HepG2 (cell line): ENCODE measurements around the gene TTLL4. TPM values are rescaled to one million over a fixed set of nuclear protein-coding genes. Genes with fewer than 3 reads are reported as not detected.

Experiments used
- CBX2 ChIP-seq, 2 experiments: fragments of 200-600 bp in 1 of 2; sonication (generic); formaldehyde crosslinking in 1 of 2; IDR thresholded peaks; 2 replicates each; pipeline versions ENCODE4 v1.7.0 to v1.8.1; 2018 to 2022; ENCODE audit warnings: low read depth in 2 of 2, low read length in 1 of 2, mild to moderate bottlenecking in 1 of 2, missing genetic modification reagents in 1 of 2
- CBX5 ChIP-seq: sonication (generic); formaldehyde crosslinking; IDR thresholded peaks from 2 replicates; pipeline ENCODE4 v1.4.0; 2020; ENCODE audit warnings: missing genetic modification reagents, borderline replicate concordance
- CEBPG ChIP-seq: IDR thresholded peaks from 2 replicates; pipeline ENCODE4 v1.6.1; 2016
- MAFG ChIP-seq: sonication (generic); formaldehyde crosslinking; IDR thresholded peaks from 2 replicates; pipeline ENCODE4 v1.5.1; 2020; ENCODE audit warnings: mild to moderate bottlenecking, missing genetic modification reagents
- NFE2 ChIP-seq: sonication (generic); formaldehyde crosslinking; IDR thresholded peaks from 2 replicates; pipeline ENCODE4 v1.4.0; 2020; ENCODE audit warnings: missing genetic modification reagents
- NPAS2 ChIP-seq: sonication (generic); formaldehyde crosslinking; IDR thresholded peaks from 2 replicates; pipeline ENCODE4 v1.8.0; 2022; ENCODE audit warnings: mild to moderate bottlenecking, missing genetic modification reagents, borderline replicate concordance
- RAD21 ChIP-seq: fragments of 450-650 bp; formaldehyde crosslinking; IDR thresholded peaks from 2 replicates; pipeline ENCODE4 v1.5.0; 2020; ENCODE audit warnings: mild to moderate bottlenecking
- THAP11 ChIP-seq: IDR thresholded peaks from 2 replicates; pipeline ENCODE4 v1.6.1; 2016; ENCODE audit warnings: missing biosample characterization, missing genetic modification reagents
- ZBTB20 ChIP-seq: sonication (generic); formaldehyde crosslinking; IDR thresholded peaks from 2 replicates; pipeline ENCODE4 v1.8.1; 2023; ENCODE audit warnings: missing genetic modification reagents, low read depth, mild to moderate bottlenecking, borderline replicate concordance
- ZNF317 ChIP-seq: sonication (generic); formaldehyde crosslinking; IDR thresholded peaks from 2 replicates; pipeline ENCODE4 v1.5.0; 2020; ENCODE audit warnings: mild to moderate bottlenecking, missing genetic modification reagents
- ZNF33B ChIP-seq: sonication (generic); formaldehyde crosslinking; IDR thresholded peaks from 2 replicates; pipeline ENCODE4 v1.5.1; 2020; ENCODE audit warnings: mild to moderate bottlenecking, missing genetic modification reagents
- ZNF556 ChIP-seq: sonication (generic); formaldehyde crosslinking; IDR thresholded peaks from 2 replicates; pipeline ENCODE4 v1.4.0; 2020; ENCODE audit warnings: mild to moderate bottlenecking, missing genetic modification reagents, borderline replicate concordance
- ZNF567 ChIP-seq: sonication (generic); formaldehyde crosslinking; IDR thresholded peaks from 2 replicates; pipeline ENCODE4 v1.8.1; 2023; ENCODE audit warnings: mild to moderate bottlenecking, missing genetic modification reagents, borderline replicate concordance
- ZNF598 ChIP-seq: sonication (generic); formaldehyde crosslinking; IDR thresholded peaks from 2 replicates; pipeline ENCODE4 v1.5.1; 2020; ENCODE audit warnings: mild to moderate bottlenecking, missing genetic modification reagents, borderline replicate concordance
- ZNF614 ChIP-seq: IDR thresholded peaks from 2 replicates; pipeline ENCODE4 v1.6.1; 2018; ENCODE audit warnings: missing biosample characterization, missing genetic modification reagents, inconsistent platforms, borderline replicate concordance
- ZNF615 ChIP-seq: sonication (generic); formaldehyde crosslinking; IDR thresholded peaks from 2 replicates; pipeline ENCODE4 v1.5.0; 2020; ENCODE audit warnings: mild to moderate bottlenecking, missing genetic modification reagents, borderline replicate concordance
- ZNF777 ChIP-seq: sonication (generic); formaldehyde crosslinking; IDR thresholded peaks from 2 replicates; pipeline ENCODE4 v1.4.0; 2020; ENCODE audit warnings: missing genetic modification reagents
- ZNF792 ChIP-seq: IDR thresholded peaks from 2 replicates; pipeline ENCODE4 v1.6.1; 2016
- polyA plus RNA-seq, 8 experiments: library from polyadenylated mRNA; depleted of rRNA in 3 of 8; stranded (reverse) in 7 of 8; unstranded in 1 of 8; fragments of >200 nt; fragmentation: Illumina TruSeq in 4 of 8; extraction: Trizol in 4 of 8; gene quantifications; 2 replicates each; pipeline versions ENCODE4 v1.2.1 to v1.2.3, GENCODE V29; 2011 to 2016; ENCODE audit warnings: low read depth in 4 of 8, missing spikeins in 1 of 8, mixed read lengths in 1 of 8; ENCODE audit not compliant: insufficient read depth in 1 of 8
- total RNA-seq, 5 experiments: library from RNA; depleted of rRNA; stranded (reverse); fragments of >200 nt; fragmentation: Illumina TruSeq; extraction: Trizol; gene quantifications; 2 replicates each; pipeline ENCODE4 v1.2.3, GENCODE V29; 2016; ENCODE audit warnings: low read depth in 1 of 5
- TF ChIP-seq, protein P1 (sequence below): sonication (generic); formaldehyde crosslinking; IDR thresholded peaks from 2 replicates; pipeline ENCODE4 v1.8.0; 2022; ENCODE audit warnings: missing genetic modification reagents, mild to moderate bottlenecking, borderline replicate concordance
- TF ChIP-seq, protein P2 (sequence below): sonication (generic); formaldehyde crosslinking; IDR thresholded peaks from 2 replicates; pipeline ENCODE4 v1.5.0; 2020; ENCODE audit warnings: mild to moderate bottlenecking, missing genetic modification reagents, borderline replicate concordance
- TF ChIP-seq, protein P3 (sequence below): IDR thresholded peaks from 2 replicates; pipeline ENCODE4 v1.6.1; 2016; ENCODE audit warnings: missing compliant biosample characterization, missing genetic modification reagents, borderline replicate concordance
- TF ChIP-seq, protein P4 (sequence below): sonication (generic); formaldehyde crosslinking; IDR thresholded peaks from 2 replicates; pipeline ENCODE4 v1.5.0; 2020; ENCODE audit warnings: mild to moderate bottlenecking, low read depth, missing genetic modification reagents, borderline replicate concordance
- TF ChIP-seq, protein P5 (sequence below): sonication (generic); formaldehyde crosslinking; IDR thresholded peaks from 2 replicates; pipeline ENCODE4 v1.5.1; 2020; ENCODE audit warnings: missing genetic modification reagents, mild to moderate bottlenecking, borderline replicate concordance

TTLL4 gene
- total and polyA plus RNA-seq, 2 of the 13 experiments (the other 11 are each of a cell fraction or from before 2014, with no cell fraction given): 77.5 to 84.6 TPM

DNA sequence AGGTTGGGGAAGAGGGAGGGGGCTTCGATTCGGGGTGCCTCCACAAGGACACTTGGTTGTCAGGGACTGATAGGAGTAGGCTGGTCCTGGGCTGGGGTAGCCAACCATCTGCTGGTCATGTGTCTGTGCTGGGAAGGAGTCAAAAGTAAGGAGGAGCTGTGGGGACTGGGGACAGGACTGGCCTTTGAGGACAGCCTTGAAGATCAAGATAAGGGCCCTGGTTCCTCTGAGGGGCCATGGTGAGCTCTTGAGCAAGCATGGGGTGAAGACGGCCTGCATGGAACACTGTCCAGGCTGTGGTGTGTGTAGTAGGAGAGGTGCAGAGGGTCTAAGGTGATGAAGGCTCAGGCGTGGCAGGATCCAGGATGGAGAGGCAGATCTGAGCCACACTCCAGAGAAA is 73.1 kb downstream of the TTLL4 start (continued):
- TF ChIP-seq NPAS2 (CRISPR knock-in tag) (no peak), ZNF317 (CRISPR knock-in tag) (no peak), CBX5 (no peak), ZNF777 (CRISPR knock-in tag) (no peak), RAD21 (CRISPR knock-in tag) (no peak), ZNF556 (no peak), ZBTB20 (CRISPR knock-in tag) (0 out of 2 replicates have a peak, but pooled peaks have one; percentile 35), CBX2 (IDR thresholded peaks at IDR 0.05; ENCODE audit: low read depth, low read length) (no peak), CBX2 (CRISPR knock-in tag; IDR thresholded peaks at IDR 0.05; ENCODE audit: low read depth) (no peak), ZNF614 (CRISPR knock-in tag) (no peak), ZNF33B (CRISPR knock-in tag) (no peak), ZNF792 (no peak), THAP11 (CRISPR knock-in tag) (no peak), ZNF598 (CRISPR knock-in tag) (peak; percentile 54; the same call in 1 of the 2 replicates), ZNF567 (no peak), ZNF615 (CRISPR knock-in tag) (no peak), NFE2 (CRISPR knock-in tag) (no peak), CEBPG (no peak), MAFG (CRISPR knock-in tag) (no peak)
- TF ChIP-seq, protein P1, sequence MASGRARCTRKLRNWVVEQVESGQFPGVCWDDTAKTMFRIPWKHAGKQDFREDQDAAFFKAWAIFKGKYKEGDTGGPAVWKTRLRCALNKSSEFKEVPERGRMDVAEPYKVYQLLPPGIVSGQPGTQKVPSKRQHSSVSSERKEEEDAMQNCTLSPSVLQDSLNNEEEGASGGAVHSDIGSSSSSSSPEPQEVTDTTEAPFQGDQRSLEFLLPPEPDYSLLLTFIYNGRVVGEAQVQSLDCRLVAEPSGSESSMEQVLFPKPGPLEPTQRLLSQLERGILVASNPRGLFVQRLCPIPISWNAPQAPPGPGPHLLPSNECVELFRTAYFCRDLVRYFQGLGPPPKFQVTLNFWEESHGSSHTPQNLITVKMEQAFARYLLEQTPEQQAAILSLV: 0 out of 2 replicates have a peak, but pooled peaks have one; percentile 38
- TF ChIP-seq, protein P2, sequence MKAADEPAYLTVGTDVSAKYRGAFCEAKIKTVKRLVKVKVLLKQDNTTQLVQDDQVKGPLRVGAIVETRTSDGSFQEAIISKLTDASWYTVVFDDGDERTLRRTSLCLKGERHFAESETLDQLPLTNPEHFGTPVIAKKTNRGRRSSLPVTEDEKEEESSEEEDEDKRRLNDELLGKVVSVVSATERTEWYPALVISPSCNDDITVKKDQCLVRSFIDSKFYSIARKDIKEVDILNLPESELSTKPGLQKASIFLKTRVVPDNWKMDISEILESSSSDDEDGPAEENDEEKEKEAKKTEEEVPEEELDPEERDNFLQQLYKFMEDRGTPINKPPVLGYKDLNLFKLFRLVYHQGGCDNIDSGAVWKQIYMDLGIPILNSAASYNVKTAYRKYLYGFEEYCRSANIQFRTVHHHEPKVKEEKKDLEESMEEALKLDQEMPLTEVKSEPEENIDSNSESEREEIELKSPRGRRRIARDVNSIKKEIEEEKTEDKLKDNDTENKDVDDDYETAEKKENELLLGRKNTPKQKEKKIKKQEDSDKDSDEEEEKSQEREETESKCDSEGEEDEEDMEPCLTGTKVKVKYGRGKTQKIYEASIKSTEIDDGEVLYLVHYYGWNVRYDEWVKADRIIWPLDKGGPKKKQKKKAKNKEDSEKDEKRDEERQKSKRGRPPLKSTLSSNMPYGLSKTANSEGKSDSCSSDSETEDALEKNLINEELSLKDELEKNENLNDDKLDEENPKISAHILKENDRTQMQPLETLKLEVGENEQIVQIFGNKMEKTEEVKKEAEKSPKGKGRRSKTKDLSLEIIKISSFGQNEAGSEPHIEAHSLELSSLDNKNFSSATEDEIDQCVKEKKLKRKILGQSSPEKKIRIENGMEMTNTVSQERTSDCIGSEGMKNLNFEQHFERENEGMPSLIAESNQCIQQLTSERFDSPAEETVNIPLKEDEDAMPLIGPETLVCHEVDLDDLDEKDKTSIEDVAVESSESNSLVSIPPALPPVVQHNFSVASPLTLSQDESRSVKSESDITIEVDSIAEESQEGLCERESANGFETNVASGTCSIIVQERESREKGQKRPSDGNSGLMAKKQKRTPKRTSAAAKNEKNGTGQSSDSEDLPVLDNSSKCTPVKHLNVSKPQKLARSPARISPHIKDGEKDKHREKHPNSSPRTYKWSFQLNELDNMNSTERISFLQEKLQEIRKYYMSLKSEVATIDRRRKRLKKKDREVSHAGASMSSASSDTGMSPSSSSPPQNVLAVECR (CRISPR knock-in tag): no peak; the same call in 1 of the 2 replicates
- TF ChIP-seq, protein P3, sequence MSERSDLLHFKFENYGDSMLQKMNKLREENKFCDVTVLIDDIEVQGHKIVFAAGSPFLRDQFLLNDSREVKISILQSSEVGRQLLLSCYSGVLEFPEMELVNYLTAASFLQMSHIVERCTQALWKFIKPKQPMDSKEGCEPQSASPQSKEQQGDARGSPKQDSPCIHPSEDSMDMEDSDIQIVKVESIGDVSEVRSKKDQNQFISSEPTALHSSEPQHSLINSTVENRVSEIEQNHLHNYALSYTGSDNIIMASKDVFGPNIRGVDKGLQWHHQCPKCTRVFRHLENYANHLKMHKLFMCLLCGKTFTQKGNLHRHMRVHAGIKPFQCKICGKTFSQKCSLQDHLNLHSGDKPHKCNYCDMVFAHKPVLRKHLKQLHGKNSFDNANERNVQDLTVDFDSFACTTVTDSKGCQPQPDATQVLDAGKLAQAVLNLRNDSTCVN (CRISPR knock-in tag): no peak
- TF ChIP-seq, protein P4, sequence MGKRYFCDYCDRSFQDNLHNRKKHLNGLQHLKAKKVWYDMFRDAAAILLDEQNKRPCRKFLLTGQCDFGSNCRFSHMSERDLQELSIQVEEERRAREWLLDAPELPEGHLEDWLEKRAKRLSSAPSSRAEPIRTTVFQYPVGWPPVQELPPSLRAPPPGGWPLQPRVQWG (CRISPR knock-in tag): no peak
- TF ChIP-seq, protein P5, sequence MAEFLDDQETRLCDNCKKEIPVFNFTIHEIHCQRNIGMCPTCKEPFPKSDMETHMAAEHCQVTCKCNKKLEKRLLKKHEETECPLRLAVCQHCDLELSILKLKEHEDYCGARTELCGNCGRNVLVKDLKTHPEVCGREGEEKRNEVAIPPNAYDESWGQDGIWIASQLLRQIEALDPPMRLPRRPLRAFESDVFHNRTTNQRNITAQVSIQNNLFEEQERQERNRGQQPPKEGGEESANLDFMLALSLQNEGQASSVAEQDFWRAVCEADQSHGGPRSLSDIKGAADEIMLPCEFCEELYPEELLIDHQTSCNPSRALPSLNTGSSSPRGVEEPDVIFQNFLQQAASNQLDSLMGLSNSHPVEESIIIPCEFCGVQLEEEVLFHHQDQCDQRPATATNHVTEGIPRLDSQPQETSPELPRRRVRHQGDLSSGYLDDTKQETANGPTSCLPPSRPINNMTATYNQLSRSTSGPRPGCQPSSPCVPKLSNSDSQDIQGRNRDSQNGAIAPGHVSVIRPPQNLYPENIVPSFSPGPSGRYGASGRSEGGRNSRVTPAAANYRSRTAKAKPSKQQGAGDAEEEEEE (CRISPR knock-in tag): no peak
